Measurements from ENCODE around the gene LBP. TPM values are rescaled to one million over a fixed set of nuclear protein-coding genes. Genes with fewer than 3 reads are reported as not detected.

The LBP gene
- total RNA-seq, 3 donors from 2014 or later, result 0.14 to 0.34 TPM; not detected in 1

DNA sequence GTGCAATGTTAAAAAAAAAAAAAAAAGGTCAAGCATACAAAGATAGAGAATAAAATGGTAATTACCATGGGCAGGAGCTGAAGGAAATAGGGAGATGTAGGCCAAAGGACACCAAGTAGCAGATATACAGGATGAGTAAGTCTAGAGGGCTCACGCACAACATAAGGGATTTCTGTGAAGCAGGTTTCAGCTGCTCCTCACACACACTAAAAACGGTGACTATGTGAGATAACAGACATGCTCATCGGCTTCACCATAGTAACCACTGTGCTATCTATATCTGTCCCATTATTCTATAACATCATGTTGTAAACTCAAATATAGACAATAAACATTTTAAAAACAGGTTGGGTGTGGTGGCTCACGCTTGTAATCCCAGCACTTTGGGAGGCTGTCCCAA is 77.3 kb downstream of the LBP start:
- H3K4me1 ChIP-seq (ENCODE audit: low read depth), result no peaks in the 10 kb centered on the region
- no peak for TF ChIP-seq CTCF (IDR thresholded peaks at IDR 0.05)
- H3K9me3 ChIP-seq, result no peaks in the 10 kb centered on the region
- ATAC-seq (no peak), DNase-seq (no peak)
- intact Hi-C loops (cut with DNase I, micrococcal nuclease), result no loop called here
- peaks cover 14% of the 10 kb centered on the region for H3K36me3 ChIP-seq (ENCODE audit: low read depth)
- H3K4me3 ChIP-seq, result no peak overlapping the region

- Histone ChIP-seq H3K36me3 (ENCODE audit: low read depth) (peaks cover 15% of the 10 kb centered on the region), H3K4me3 (no peak overlapping the region)
- intact Hi-C loops (cut with DNase I, micrococcal nuclease), result no loop called here
These were observed 78.1 kb downstream of the LBP start for GRCh38 chr20:38424401-38424800.

GRCh38 chr20:38426006-38426897 is 80.0 kb downstream of the LBP start:
- no peak for DNase-seq
- Histone ChIP-seq H3K9me3 (no peaks in the 10 kb centered on the region), H3K4me1 (ENCODE audit: low read depth) (no peaks in the 10 kb centered on the region), H3K36me3 (ENCODE audit: low read depth) (peaks cover 7% of the 10 kb centered on the region), H3K4me3 (no peak overlapping the region)
- intact Hi-C loops (cut with DNase I, micrococcal nuclease), result no loop called here
- peak; percentile 25 for ATAC-seq
- no peak for TF ChIP-seq CTCF (IDR thresholded peaks at IDR 0.05)

More at GRCh38 chr20:38424401-38424800, 78.1 kb downstream of the LBP start:
- Histone ChIP-seq H3K9me3 (no peaks in the 10 kb centered on the region), H3K4me1 (ENCODE audit: low read depth) (no peaks in the 10 kb centered on the region)
- no peak for DNase-seq
- TF ChIP-seq CTCF (IDR thresholded peaks at IDR 0.05), result no peak
- ATAC-seq, result no peak

Other genes with a start within 250 kb of the LBP start
- gene TGM2, start 181.2 kb upstream of the LBP start, total RNA-seq, result 10 to 100 TPM; 14.9 to 62.2 (median 33.3) TPM
- gene KIAA1755, start 85.7 kb upstream of the LBP start, total RNA-seq, result 10 to 100 TPM in 1 of 3 donors, 1 to 10 TPM in 2; 1.2 to 22.4 (median 3.4) TPM
- under 1 TPM in 1 of 3 donors, not detected in 2; 0.19 TPM for gene BPI, start 42.3 kb upstream of the LBP start, total RNA-seq
- 10 to 100 TPM; 25.9 to 28.7 (median 26.3) TPM for gene SNHG17, start 88.8 kb downstream of the LBP start, total RNA-seq
- gene RALGAPB, start 126.4 kb downstream of the LBP start, total RNA-seq, result 10 to 100 TPM; 37.7 to 44.1 (median 43.0) TPM
- not detected for gene ADIG, start 234.7 kb downstream of the LBP start, total RNA-seq

Measured in mucosa of descending colon (tissue), 3 donors.